H1 (cell line): ENCODE measurements around the gene SIRT3. TPM values are rescaled to one million over a fixed set of nuclear protein-coding genes. Genes with fewer than 3 reads are reported as not detected.

ENCODE experiments used
- CTCF ChIA-PET: fragments of 300-600 bp; sonication (Branson Sonifier 250); formaldehyde crosslinking; loops from one replicate; lab custom pipeline; 2021; ENCODE audit not compliant: partially characterized antibody; lab: Charles Lee
- POLR2A ChIA-PET: fragments of 300-600 bp; sonication (Branson Sonifier 250); formaldehyde crosslinking; loops from one replicate; lab custom pipeline; 2021; ENCODE audit warnings: inconsistent platforms; ENCODE audit not compliant: partially characterized antibody; lab: Charles Lee
- DNase-seq, 2 experiments: peaks; one replicate each; pipeline versions ENCODE4 v3.0.0 to v3.0.0-alpha.2; 2010 to 2022; ENCODE audit warnings: low spot score in 2 of 2, low read depth in 1 of 2, mixed read lengths in 1 of 2
- FAIRE-seq: peaks from 2 replicates; lab custom pipeline; 2011; peaks lifted over from hg19 to GRCh38; lab: Jason Lieb, UNC
- H2AFZ ChIP-seq: 2 replicates; pipeline ENCODE4 v1.8.1; 2012; ENCODE audit warnings: low read length, inconsistent platforms
- H2AK5ac ChIP-seq: 2 replicates; pipeline ENCODE4 v1.6.1; 2013; ENCODE audit warnings: low read depth, low read length
- H2BK120ac ChIP-seq: replicated peaks from 2 replicates; pipeline ENCODE3; 2013; ENCODE audit warnings: low read depth, low read length, inconsistent platforms
- H2BK12ac ChIP-seq: 2 replicates; pipeline ENCODE4 v1.6.1; 2013; ENCODE audit warnings: low read depth, low read length
- H2BK15ac ChIP-seq: 2 replicates; pipeline ENCODE4 v1.6.1; 2013; ENCODE audit warnings: low read length
- H2BK20ac ChIP-seq: 2 replicates; pipeline ENCODE4 v1.6.1; 2013; ENCODE audit warnings: low read length
- H2BK5ac ChIP-seq: 2 replicates; pipeline ENCODE4 v1.6.1; 2013; ENCODE audit warnings: low read depth, low read length
- H3K14ac ChIP-seq: 2 replicates; pipeline ENCODE4 v1.6.1; 2013; ENCODE audit warnings: inconsistent platforms; ENCODE audit not compliant: insufficient read length
- H3K18ac ChIP-seq: 2 replicates; pipeline ENCODE4 v1.6.1; 2013; ENCODE audit warnings: low read length; ENCODE audit errors: extremely low read depth
- H3K23ac ChIP-seq: 2 replicates; pipeline ENCODE4 v1.6.1; 2013; ENCODE audit warnings: inconsistent platforms; ENCODE audit not compliant: insufficient read length
- H3K23me2 ChIP-seq: 2 replicates; pipeline ENCODE4 v1.6.1; 2013; ENCODE audit warnings: low read depth, low read length
- H3K27ac ChIP-seq: 2 replicates; pipeline ENCODE4 v1.6.1; 2011; ENCODE audit warnings: low read depth, low read length, inconsistent platforms
- H3K27me3 ChIP-seq, 4 experiments: replicated peaks in 1 of 4; 1 replicate in 1 of 4; 2 replicates in 3 of 4; pipeline versions ENCODE4 v1.6.1 to v1.8.1; 2011 to 2013; ENCODE audit warnings: low read length in 3 of 4, mild to moderate bottlenecking in 3 of 4, inconsistent platforms in 2 of 4, mixed read lengths in 2 of 4, moderate library complexity in 1 of 4; ENCODE audit not compliant: control insufficient read depth in 3 of 4, insufficient read depth in 3 of 4; ENCODE audit errors: extremely low read depth in 1 of 4
- H3K36me3 ChIP-seq, 4 experiments: 2 replicates each; pipeline versions ENCODE4 v1.6.1 to v1.8.1; 2011 to 2013; ENCODE audit warnings: mild to moderate bottlenecking in 4 of 4, low read length in 3 of 4, moderate library complexity in 2 of 4, control low read depth in 1 of 4, inconsistent platforms in 1 of 4; ENCODE audit not compliant: insufficient read depth in 4 of 4, control insufficient read depth in 2 of 4
- H3K4ac ChIP-seq: replicated peaks from 2 replicates; pipeline ENCODE3; 2013; ENCODE audit warnings: low read length, low read depth, mixed read lengths, inconsistent platforms; ENCODE audit not compliant: insufficient read length
- H3K4me1 ChIP-seq, 4 experiments: replicated peaks in 1 of 4; 1 replicate in 1 of 4; 2 replicates in 3 of 4; pipeline versions ENCODE4 v1.6.1 to v1.8.1; 2011 to 2013; ENCODE audit warnings: low read length in 3 of 4, inconsistent platforms in 2 of 4, mixed read lengths in 1 of 4; ENCODE audit not compliant: insufficient read depth in 4 of 4, control insufficient read depth in 3 of 4
- H3K4me2 ChIP-seq, 2 experiments: 2 replicates each; pipeline versions ENCODE4 v1.6.1 to v1.8.1; 2011 to 2013; ENCODE audit warnings: low read depth in 2 of 2, low read length in 2 of 2, control low read depth in 1 of 2, inconsistent platforms in 1 of 2, mild to moderate bottlenecking in 1 of 2; ENCODE audit not compliant: insufficient read depth in 1 of 2
- H3K4me3 ChIP-seq, 4 experiments: fragments of 200-600, 300-600 bp in 1 of 4; sonication (generic), shearing (Covaris generic), sonication (Bioruptor Twin) in 1 of 4; 2 replicates each; pipeline versions ENCODE4 v1.5.1 to v1.8.1; 2011 to 2016; ENCODE audit warnings: low read length in 4 of 4, low read depth in 3 of 4, control low read depth in 2 of 4, inconsistent platforms in 2 of 4, mild to moderate bottlenecking in 2 of 4, mixed read lengths in 1 of 4, moderate library complexity in 1 of 4; ENCODE audit not compliant: insufficient read depth in 2 of 4; ENCODE audit errors: extremely low read depth in 1 of 4
- H3K56ac ChIP-seq: replicated peaks from 2 replicates; pipeline ENCODE3; 2013; ENCODE audit warnings: low read depth, mild to moderate bottlenecking, mixed read lengths, low read length, inconsistent platforms; ENCODE audit not compliant: insufficient read length
- H3K79me1 ChIP-seq: 2 replicates; pipeline ENCODE4 v1.6.1; 2013; ENCODE audit warnings: low read depth, low read length, control low read depth
- H3K79me2 ChIP-seq, 2 experiments: 2 replicates each; pipeline versions ENCODE4 v1.6.1 to v1.8.1; 2012 to 2013; ENCODE audit warnings: low read length in 2 of 2, mild to moderate bottlenecking in 2 of 2, inconsistent platforms in 1 of 2; ENCODE audit not compliant: insufficient read depth in 2 of 2, control insufficient read depth in 1 of 2
- H3K9ac ChIP-seq, 4 experiments: replicated peaks in 1 of 4; 1 replicate in 1 of 4; 2 replicates in 3 of 4; pipeline versions ENCODE4 v1.6.1 to v1.8.1; 2011 to 2013; ENCODE audit warnings: low read depth in 3 of 4, low read length in 3 of 4, control low read depth in 2 of 4, mild to moderate bottlenecking in 2 of 4, moderate library complexity in 2 of 4, inconsistent platforms in 1 of 4; ENCODE audit errors: extremely low read depth in 1 of 4
- H3K9me3 ChIP-seq, 2 experiments: 2 replicates each; pipeline versions ENCODE4 v1.6.1 to v1.8.1; 2012 to 2013; ENCODE audit warnings: mild to moderate bottlenecking in 2 of 2, moderate library complexity in 2 of 2, control low read depth in 1 of 2, inconsistent platforms in 1 of 2, low read depth in 1 of 2, low read length in 1 of 2, mixed read lengths in 1 of 2; ENCODE audit not compliant: insufficient read depth in 2 of 2
- H4K20me1 ChIP-seq, 2 experiments: replicated peaks in 1 of 2; 2 replicates each; pipeline versions ENCODE3 to v1.8.1; 2011 to 2013; ENCODE audit warnings: inconsistent platforms in 2 of 2, low read length in 2 of 2, mild to moderate bottlenecking in 1 of 2; ENCODE audit not compliant: insufficient read depth in 2 of 2, control insufficient read depth in 1 of 2
- H4K5ac ChIP-seq: 2 replicates; pipeline ENCODE4 v1.6.1; 2013; ENCODE audit warnings: low read length, low read depth, mixed read lengths, inconsistent platforms; ENCODE audit not compliant: insufficient read length
- H4K8ac ChIP-seq: 2 replicates; pipeline ENCODE4 v1.8.0; 2013; ENCODE audit warnings: mild to moderate bottlenecking, moderate library complexity, low read length, inconsistent platforms; ENCODE audit not compliant: insufficient read depth; ENCODE audit errors: extremely low read depth
- H4K91ac ChIP-seq: replicated peaks from 2 replicates; pipeline ENCODE3; 2013; ENCODE audit warnings: low read length, mixed read lengths, inconsistent platforms; ENCODE audit not compliant: insufficient read length
- CREB1 ChIP-seq: IDR thresholded peaks from 2 replicates; pipeline ENCODE4 v1.6.1; 2012; ENCODE audit warnings: inconsistent platforms
- WGBS, 2 experiments: shearing (Covaris generic) in 1 of 2; methylation state at CpG; one replicate each; pipeline versions ENCODE4 v1.1.6 to v1.1.7; 2013 to 2015; ENCODE audit warnings: low lambda C conversion rate in 2 of 2, mixed read lengths in 2 of 2, inconsistent platforms in 1 of 2, low coverage in 1 of 2, missing lambda C conversion rate in 1 of 2; ENCODE audit not compliant: insufficient replicate concordance in 2 of 2, insufficient coverage in 1 of 2, insufficient read length in 1 of 2; ENCODE audit errors: extremely low coverage in 1 of 2, missing lambda C conversion rate in 1 of 2; 5-methylcytosine and 5-hydroxymethylcytosine counted together
- polyA plus RNA-seq, 7 experiments: library from polyadenylated mRNA; depleted of rRNA in 3 of 7; stranded (reverse) in 5 of 7; unstranded in 2 of 7; fragments of >200 nt in 5 of 7; fragments of 200-250 nt in 2 of 7; gene quantifications; 1 replicate in 5 of 7; 2 replicates in 1 of 7; 4 replicates in 1 of 7; pipeline versions ENCODE4 v1.2.1 to v1.2.3, GENCODE V29; 2011 to 2013; ENCODE audit warnings: missing spikeins in 2 of 7, mixed read lengths in 2 of 7
- total RNA-seq: library from RNA; stranded (reverse); fragmentation: NEBNext Ultra II Directional; extraction: Animal tissue kit (Norgen Biotek cat#: 25700); gene quantifications from 2 replicates; pipeline ENCODE4 v1.2.1, GENCODE V29; 2021

The SIRT3 gene
- total and polyA plus RNA-seq, 2 of the 8 experiments (the other 6 are each of a cell fraction or from before 2014, with no cell fraction given) = 14.3 to 21.6 TPM

DNA sequence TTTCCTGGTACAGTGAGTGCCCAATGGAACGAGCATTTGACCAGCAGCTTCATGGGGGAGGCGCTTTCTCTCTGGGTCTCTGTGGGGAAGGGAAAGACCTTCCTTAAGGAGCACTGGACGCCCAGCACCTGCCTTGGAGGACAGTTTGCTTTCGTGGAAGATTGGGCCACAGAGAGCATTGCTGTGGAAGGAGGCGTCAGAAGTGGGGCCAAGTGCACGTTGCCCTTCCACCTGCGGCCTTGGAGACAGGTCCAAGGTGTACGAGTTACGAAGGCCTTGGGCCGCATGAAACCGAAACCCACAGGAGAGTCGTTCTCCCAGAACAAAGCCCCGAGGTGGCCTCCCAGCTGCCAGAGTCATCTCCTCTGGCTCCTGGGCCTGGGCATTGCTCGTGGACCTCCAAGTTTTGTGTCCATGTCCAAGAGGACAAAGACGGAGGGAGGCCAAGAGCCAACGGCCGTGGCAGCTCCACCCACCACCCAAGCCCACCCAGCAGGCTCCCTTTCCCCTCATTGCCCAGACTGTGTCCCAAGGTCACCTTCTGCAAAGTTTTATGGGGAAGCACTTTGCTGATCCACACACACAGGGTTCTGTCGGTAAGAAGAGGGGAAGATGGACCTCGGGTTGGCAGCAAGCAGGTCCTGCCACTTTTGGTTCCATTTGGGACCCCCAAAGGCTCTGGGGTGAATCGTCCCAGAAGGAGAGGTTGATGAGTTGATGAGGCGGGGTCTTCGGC is 36.2 kb upstream of the SIRT3 start:
- no peak overlapping the region for H4K91ac ChIP-seq
- H2BK12ac ChIP-seq = peak overlapping the region; percentile 84; the same call in 1 of the 2 replicates
- TF ChIP-seq CREB1 = no peak
- 94% methylated on average over 22 of the region's 22 CpGs; no CpG with 5 or more reads in 1 of the 2 experiments for WGBS, 2 experiments
- no peaks in the 10 kb centered on the region for H3K79me2 ChIP-seq
- H3K9me3 ChIP-seq = no peaks in the 10 kb centered on the region
- no peak overlapping the region for H2BK120ac ChIP-seq
- H3K79me1 ChIP-seq = no peaks in the 10 kb centered on the region
- no peak overlapping the region for H3K9ac ChIP-seq
- H2BK5ac ChIP-seq = no peak overlapping the region
- H2BK20ac ChIP-seq = no peak overlapping the region
- no peak overlapping the region for H3K4me2 ChIP-seq
- H3K27me3 ChIP-seq = no peaks in the 10 kb centered on the region
- H2BK15ac ChIP-seq = peak overlapping the region; percentile 46; the same call in 1 of the 2 replicates
- no peak overlapping the region; the same call in 1 of the 2 replicates for H3K18ac ChIP-seq
- H4K20me1 ChIP-seq = no peaks in the 10 kb centered on the region
- H3K23me2 ChIP-seq = no peaks in the 10 kb centered on the region
- no peak overlapping the region for H3K4me3 ChIP-seq
- ChIA-PET CTCF (interaction anchor here (0.8 to 7.0 kb wide), 6 partner anchors 8 to 91 kb away, joined by 3 to 36 read pairs (median 5); no protein-coding TSS in a partner anchor), POLR2A (interaction anchor here (0.9 to 2.5 kb wide), 3 partner anchors 15 to 21 kb away, joined by 3 to 8 read pairs (median 3); no protein-coding TSS in a partner anchor)
- H3K23ac ChIP-seq = no peak overlapping the region
- peak overlapping the region; percentile 54 for H3K4ac ChIP-seq
- H2AFZ ChIP-seq = no peak overlapping the region
- DNase-seq (peak in 1 of 2 experiments; percentile 29), FAIRE-seq (no peak)
- no peak overlapping the region for H4K8ac ChIP-seq
- H4K5ac ChIP-seq = no peak overlapping the region
- no peak overlapping the region for H3K56ac ChIP-seq
- H2AK5ac ChIP-seq = peak overlapping the region; percentile 48; the same call in 1 of the 2 replicates
- no peak overlapping the region for H3K14ac ChIP-seq
- H3K4me1 ChIP-seq = peaks cover 4 to 20% (median 14%) of the 10 kb centered on the region in 4 experiments
- no peak overlapping the region for H3K27ac ChIP-seq
- no peaks in the 10 kb centered on the region for H3K36me3 ChIP-seq
